K562 (cell line): ENCODE results near the gene ATE1. TPM values are rescaled to one million over a fixed set of nuclear protein-coding genes. Genes with fewer than 3 reads are reported as not detected.

Experiments used
- BACH1 ChIP-seq: fragments of 200-800 bp; sonication (Bioruptor generic); IDR thresholded peaks from 2 replicates; pipeline ENCODE4 v1.6.1; 2016; ENCODE audit warnings: missing genetic modification characterization, missing compliant biosample characterization
- ELF4 ChIP-seq: fragments of 450-650 bp; formaldehyde crosslinking; IDR thresholded peaks from 2 replicates; pipeline ENCODE4 v1.4.0; 2022; ENCODE audit warnings: missing genetic modification characterization
- ETV5 ChIP-seq: sonication (generic); formaldehyde crosslinking; IDR thresholded peaks from 2 replicates; pipeline ENCODE4 v1.4.0; 2020; ENCODE audit warnings: low read depth, mild to moderate bottlenecking, missing genetic modification reagents
- HES1 ChIP-seq: fragments of 450-650 bp; IDR thresholded peaks from 2 replicates; pipeline ENCODE4 v1.6.1; 2016; ENCODE audit warnings: low read depth, mild to moderate bottlenecking, moderate library complexity
- ILK ChIP-seq: fragments of 450-650 bp; IDR thresholded peaks from 2 replicates; pipeline ENCODE4 v1.6.1; 2016; ENCODE audit warnings: missing genetic modification characterization, low read depth, mild to moderate bottlenecking, missing compliant biosample characterization, moderate library complexity, borderline replicate concordance
- KAT7 ChIP-seq: sonication (generic); formaldehyde crosslinking; IDR thresholded peaks from 2 replicates; pipeline ENCODE4 v1.8.0; 2022; ENCODE audit warnings: missing genetic modification reagents, mild to moderate bottlenecking, borderline replicate concordance
- MCM5 ChIP-seq: fragments of 450-650 bp; IDR thresholded peaks from 2 replicates; pipeline ENCODE4 v1.6.1; 2016; ENCODE audit warnings: low read depth
- NCOA6 ChIP-seq: fragments of 450-650 bp; IDR thresholded peaks from 2 replicates; pipeline ENCODE4 v1.6.1; 2017; ENCODE audit warnings: mild to moderate bottlenecking
- NRF1 ChIP-seq, 2 experiments: fragments of 450-650 bp; IDR thresholded peaks in 1 of 2; conservative IDR thresholded peaks in 1 of 2; 2 replicates each; pipeline ENCODE4 v1.6.1; 2014; ENCODE audit warnings: mild to moderate bottlenecking in 2 of 2
- NUFIP1 ChIP-seq: fragments of 450-650 bp; IDR thresholded peaks from 2 replicates; pipeline ENCODE4 v1.6.1; 2018; ENCODE audit not compliant: partially characterized antibody
- PHF20 ChIP-seq: fragments of 450-650 bp; IDR thresholded peaks from 2 replicates; pipeline ENCODE4 v1.6.1; 2018; ENCODE audit not compliant: partially characterized antibody
- POLR2G ChIP-seq: fragments of 200-400 bp; formaldehyde crosslinking; IDR thresholded peaks from 2 replicates; pipeline ENCODE4 v1.6.1; 2017; ENCODE audit warnings: low read depth, mild to moderate bottlenecking, antibody characterized with exemption, low read length, moderate library complexity
- RBBP5 ChIP-seq: fragments of 200-600 bp; sonication (generic); IDR thresholded peaks from 2 replicates; pipeline ENCODE4 v1.6.1; 2012; ENCODE audit warnings: borderline replicate concordance, mild to moderate bottlenecking, low read length, control low read depth, inconsistent platforms; ENCODE audit not compliant: insufficient read depth, poor library complexity, severe bottlenecking
- RUNX1 ChIP-seq: sonication (generic); IDR thresholded peaks from 2 replicates; pipeline ENCODE4 v1.6.1; 2016; ENCODE audit warnings: antibody characterized with exemption, low read depth
- THAP12 ChIP-seq: fragments of 250-450 bp; sonication (Bioruptor Pico); IDR thresholded peaks from 2 replicates; pipeline ENCODE4 v1.9.0; 2021; ENCODE audit warnings: mild to moderate bottlenecking, inconsistent platforms
- U2AF1 ChIP-seq: fragments of 200-400 bp; formaldehyde crosslinking; optimal IDR thresholded peaks from 2 replicates; pipeline ENCODE3; 2017; ENCODE audit warnings: mild to moderate bottlenecking, low read depth, low read length, moderate library complexity
- ZBTB8A ChIP-seq: fragments of 450-650 bp; IDR thresholded peaks from 2 replicates; pipeline ENCODE4 v1.6.1; 2018; ENCODE audit warnings: mild to moderate bottlenecking, moderate library complexity; ENCODE audit not compliant: partially characterized antibody
- ZNF184 ChIP-seq: sonication (generic); formaldehyde crosslinking; IDR thresholded peaks from 2 replicates; pipeline ENCODE4 v1.5.0; 2020; ENCODE audit warnings: missing genetic modification reagents
- ZNF354B ChIP-seq: fragments of 250-450 bp; sonication (Bioruptor Pico); IDR thresholded peaks from 2 replicates; pipeline ENCODE4 v1.4.0; 2020
- ZNF551 ChIP-seq: fragments of 250-450 bp; sonication (Bioruptor Pico); IDR thresholded peaks from 2 replicates; pipeline ENCODE4 v1.5.0; 2021; ENCODE audit warnings: mild to moderate bottlenecking, moderate library complexity
- ZNF584 ChIP-seq: fragments of 200-800 bp; sonication (Bioruptor generic); IDR thresholded peaks from 2 replicates; pipeline ENCODE4 v1.6.1; 2016; ENCODE audit warnings: low read depth, mild to moderate bottlenecking, missing genetic modification characterization, missing compliant biosample characterization
- ZSCAN29 ChIP-seq: fragments of 450-650 bp; IDR thresholded peaks from 2 replicates; pipeline ENCODE4 v1.6.1; 2017
- polyA plus RNA-seq, 8 experiments: library from polyadenylated mRNA; depleted of rRNA in 4 of 8; stranded (reverse) in 5 of 8; unstranded in 3 of 8; fragments of >200 nt; fragmentation: Nextera tagmentation in 2 of 8; fragmentation: Illumina TruSeq in 1 of 8; extraction: Ambion mirVana in 2 of 8; extraction: Trizol in 1 of 8; gene quantifications; 2 replicates each; pipeline versions ENCODE4 v1.2.1 to v1.2.3, GENCODE V29; 2011 to 2014; ENCODE audit warnings: inconsistent platforms in 1 of 8, missing spikeins in 1 of 8
- total RNA-seq, 7 experiments: library from RNA; depleted of rRNA in 6 of 7; stranded (reverse); fragments of >200 nt in 6 of 7; fragmentation: Illumina TruSeq in 2 of 7; extraction: Trizol in 2 of 7; gene quantifications; 2 replicates each; pipeline versions ENCODE4 v1.2.1 to v1.2.3, GENCODE V29; 2011 to 2021; ENCODE audit warnings: low replicate concordance in 1 of 7
- TF ChIP-seq, protein P1 (sequence below), 3 experiments: fragments of 200-800 bp in 1 of 3; sonication (Bioruptor generic) in 1 of 3; sonication (generic) in 1 of 3; formaldehyde crosslinking in 1 of 3; IDR thresholded peaks; 2 replicates each; pipeline versions ENCODE4 v1.6.1 to v1.8.0; 2016 to 2022; ENCODE audit warnings: mild to moderate bottlenecking in 2 of 3, missing compliant biosample characterization in 2 of 3, missing genetic modification characterization in 2 of 3, missing genetic modification reagents in 1 of 3
- TF ChIP-seq, protein P2 (sequence below): fragments of 250-450 bp; sonication (Bioruptor Pico); IDR thresholded peaks from 2 replicates; pipeline ENCODE4 v1.5.1; 2021; ENCODE audit warnings: mild to moderate bottlenecking

ATE1 gene
- total and polyA plus RNA-seq, 9 of the 15 experiments (the other 6 are each of a cell fraction or from before 2014, with no cell fraction given): 3.0 to 14.2 (median 8.8) TPM

DNA sequence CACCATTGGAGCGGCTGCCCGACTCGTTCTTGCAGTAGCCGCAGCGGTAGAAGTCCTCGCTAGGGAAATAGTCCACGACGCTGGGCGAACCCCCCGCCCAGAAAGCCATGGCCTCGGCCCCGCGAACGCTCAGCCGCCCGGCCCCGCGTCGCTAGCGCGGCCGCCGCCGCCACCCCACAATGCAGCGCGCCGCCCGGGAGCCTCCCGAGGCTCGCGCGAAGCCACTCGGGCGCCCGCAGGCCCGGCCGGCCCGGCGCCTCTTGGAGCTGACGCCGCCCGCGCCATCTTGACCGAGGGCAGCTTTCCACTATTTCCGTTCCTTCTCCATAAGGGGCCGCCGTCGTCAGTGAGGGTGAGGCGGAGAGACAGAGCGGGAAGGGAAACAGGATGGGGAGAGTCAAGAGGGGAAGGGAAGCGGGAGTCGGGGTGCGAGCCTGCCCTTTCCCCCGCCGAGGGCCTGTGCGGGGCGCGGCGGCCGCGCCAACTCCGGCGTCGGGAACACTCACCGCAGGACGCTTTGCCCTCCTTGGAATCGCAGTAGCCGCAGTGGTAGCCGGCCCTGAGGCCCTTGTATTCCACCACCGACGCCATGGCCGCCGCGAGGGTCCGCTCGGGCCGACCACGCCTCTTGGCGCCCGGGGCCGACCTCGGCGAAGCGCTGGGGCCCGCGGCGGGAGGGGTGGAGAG lies at the start of gene ATE1 (continued):
- TF ChIP-seq BACH1 (tag): no peak
- TF ChIP-seq NRF1 (conservative IDR thresholded peaks at IDR 0.05 in 1 of 2, IDR thresholded peaks at IDR 0.05 in 1 of 2): peak in 1 of 2 experiments; percentile 28; a peak in 1 of 4 replicates
- TF ChIP-seq, protein P1, sequence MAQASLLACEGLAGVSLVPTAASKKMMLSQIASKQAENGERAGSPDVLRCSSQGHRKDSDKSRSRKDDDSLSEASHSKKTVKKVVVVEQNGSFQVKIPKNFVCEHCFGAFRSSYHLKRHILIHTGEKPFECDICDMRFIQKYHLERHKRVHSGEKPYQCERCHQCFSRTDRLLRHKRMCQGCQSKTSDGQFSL (CRISPR knock-in tag; IDR thresholded peaks at IDR 0.05): no peak
- TF ChIP-seq, protein P1 (tag; IDR thresholded peaks at IDR 0.05): no peak
- TF ChIP-seq, protein P2, sequence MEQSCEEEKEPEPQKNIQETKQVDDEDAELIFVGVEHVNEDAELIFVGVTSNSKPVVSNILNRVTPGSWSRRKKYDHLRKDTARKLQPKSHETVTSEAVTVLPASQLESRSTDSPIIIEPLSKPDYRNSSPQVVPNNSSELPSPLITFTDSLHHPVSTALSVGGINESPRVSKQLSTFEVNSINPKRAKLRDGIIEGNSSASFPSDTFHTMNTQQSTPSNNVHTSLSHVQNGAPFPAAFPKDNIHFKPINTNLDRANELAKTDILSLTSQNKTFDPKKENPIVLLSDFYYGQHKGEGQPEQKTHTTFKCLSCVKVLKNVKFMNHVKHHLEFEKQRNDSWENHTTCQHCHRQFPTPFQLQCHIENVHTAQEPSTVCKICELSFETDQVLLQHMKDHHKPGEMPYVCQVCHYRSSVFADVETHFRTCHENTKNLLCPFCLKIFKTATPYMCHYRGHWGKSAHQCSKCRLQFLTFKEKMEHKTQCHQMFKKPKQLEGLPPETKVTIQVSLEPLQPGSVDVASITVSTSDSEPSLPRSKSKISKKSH (CRISPR knock-in tag): no peak
- no peak for TF ChIP-seq ZSCAN29
- no peak for TF ChIP-seq ZBTB8A
- TF ChIP-seq ILK (tag): no peak
- TF ChIP-seq NCOA6: no peak
- TF ChIP-seq PHF20: peak; percentile 62
- no peak for TF ChIP-seq ZNF184
- TF ChIP-seq THAP12 (CRISPR knock-in tag): 0 out of 2 replicates have a peak, but pooled peaks have one; percentile 60
- peak; percentile 93 for TF ChIP-seq POLR2G
- TF ChIP-seq ELF4 (CRISPR knock-in tag): no peak
- no peak for TF ChIP-seq RUNX1
- TF ChIP-seq ETV5 (CRISPR knock-in tag): no peak; the same call in 1 of the 2 replicates
- TF ChIP-seq ZNF551: no peak
- no peak for TF ChIP-seq U2AF1
- TF ChIP-seq MCM5: no peak
- peak; percentile 48; the same call in 1 of the 2 replicates for TF ChIP-seq KAT7 (CRISPR knock-in tag)
- TF ChIP-seq NUFIP1: no peak
- TF ChIP-seq ZNF354B (CRISPR knock-in tag): no peak
- TF ChIP-seq HES1: no peak
- peak; percentile 71; the same call in 1 of the 2 replicates for TF ChIP-seq ZNF584
- TF ChIP-seq RBBP5: peak; percentile 59
